MM.1S (cell line): Measurements from ENCODE around the gene CACFD1.

ENCODE experiments used
- CTCF ChIP-seq: fragments of 300-600 bp; sonication (generic); IDR thresholded peaks from 2 replicates; pipeline ENCODE4 v1.5.1; 2016; ENCODE audit warnings: antibody characterized with exemption, low read length, mixed read lengths
- EZH2 ChIP-seq: fragments of 300-600 bp; sonication (generic); optimal IDR thresholded peaks from 2 replicates; pipeline ENCODE3; 2017; ENCODE audit warnings: low read depth, mild to moderate bottlenecking, antibody characterized with exemption, low read length, mixed read lengths
- EZH2phosphoT487 ChIP-seq: fragments of 300-600 bp; sonication (generic); IDR thresholded peaks from 2 replicates; pipeline ENCODE4 v1.6.1; 2018; ENCODE audit warnings: antibody characterized with exemption, low read length

- TF ChIP-seq EZH2 (no peak), CTCF (no peak), EZH2phosphoT487 (no peak)
These were observed 14.4 kb downstream of the CACFD1 start for GRCh38 chr9:133474215-133474614.
